ENCODE measurements around the gene PTRHD1.
A peak's percentile ranks its signal among the peaks of the same experiment; 100 is the strongest.

PTRHD1 gene

GRCh38 chr2:24797644-24798043 lies 4.5 kb upstream of the PTRHD1 start:
- Histone ChIP-seq H3K36me3 (ENCODE audit: insufficient read depth, low read length) (no peaks in the 10 kb centered on the region), H3K9me3 (ENCODE audit: low read length) (no peaks in the 10 kb centered on the region), H3K9ac (ENCODE audit: low read length) (no peak overlapping the region), H3K4me3 (ENCODE audit: low read depth in 1 of 2, low read length in 2 of 2) (no peak overlapping the region), H3K4me1 (ENCODE audit: insufficient read depth, low read length) (peaks cover 6% of the 10 kb centered on the region), H3K27ac (ENCODE audit: low read depth, low read length) (no peak overlapping the region), H3K27me3 (ENCODE audit: control insufficient read depth in 1 of 2, insufficient read depth in 2 of 2, low read length in 2 of 2) (no peaks in the 10 kb centered on the region)

- peaks cover 6% of the 10 kb centered on the region for H3K4me1 ChIP-seq (ENCODE audit: insufficient read depth, low read length)
- H3K4me3 ChIP-seq (ENCODE audit: low read depth in 1 of 2, low read length in 2 of 2): peak overlapping the region; percentile 61 to 81
- no peak overlapping the region for H3K9ac ChIP-seq (ENCODE audit: low read length)
- no peaks in the 10 kb centered on the region for H3K9me3 ChIP-seq (ENCODE audit: low read length)
- no peaks in the 10 kb centered on the region for H3K27me3 ChIP-seq (ENCODE audit: control insufficient read depth in 1 of 2, insufficient read depth in 2 of 2, low read length in 2 of 2)
- H3K27ac ChIP-seq (ENCODE audit: low read depth, low read length): peak overlapping the region; percentile 98
- H3K36me3 ChIP-seq (ENCODE audit: insufficient read depth, low read length): no peaks in the 10 kb centered on the region
Observed at GRCh38 chr2:24793761-24794435, 707 bp upstream of the PTRHD1 start.

- peak overlapping the region; percentile 31 for H3K9ac ChIP-seq (ENCODE audit: low read length)
- no peaks in the 10 kb centered on the region for H3K36me3 ChIP-seq (ENCODE audit: insufficient read depth, low read length)
- peaks cover 6% of the 10 kb centered on the region for H3K4me1 ChIP-seq (ENCODE audit: insufficient read depth, low read length)
- no peaks in the 10 kb centered on the region for H3K9me3 ChIP-seq (ENCODE audit: low read length)
- H3K27me3 ChIP-seq (ENCODE audit: control insufficient read depth in 1 of 2, insufficient read depth in 2 of 2, low read length in 2 of 2): no peaks in the 10 kb centered on the region
- H3K4me3 ChIP-seq (ENCODE audit: low read depth in 1 of 2, low read length in 2 of 2): peak overlapping the region; percentile 61 to 81
- H3K27ac ChIP-seq (ENCODE audit: low read depth, low read length): peak overlapping the region; percentile 98
Observed at GRCh38 chr2:24792542-24792873, 683 bp downstream of the PTRHD1 start.

GRCh38 chr2:24791452-24791851 lies 1.7 kb downstream of the PTRHD1 start:
- Histone ChIP-seq H3K9me3 (ENCODE audit: low read length) (no peaks in the 10 kb centered on the region), H3K9ac (ENCODE audit: low read length) (no peak overlapping the region), H3K27ac (ENCODE audit: low read depth, low read length) (no peak overlapping the region), H3K4me3 (ENCODE audit: low read depth in 1 of 2, low read length in 2 of 2) (no peak overlapping the region), H3K4me1 (ENCODE audit: insufficient read depth, low read length) (peaks cover 6% of the 10 kb centered on the region), H3K36me3 (ENCODE audit: insufficient read depth, low read length) (no peaks in the 10 kb centered on the region), H3K27me3 (ENCODE audit: control insufficient read depth in 1 of 2, insufficient read depth in 2 of 2, low read length in 2 of 2) (no peaks in the 10 kb centered on the region)

GRCh38 chr2:24788816-24789215 lies 4.4 kb downstream of the PTRHD1 start:
- Histone ChIP-seq H3K27me3 (ENCODE audit: control insufficient read depth in 1 of 2, insufficient read depth in 2 of 2, low read length in 2 of 2) (no peaks in the 10 kb centered on the region), H3K4me3 (ENCODE audit: low read depth in 1 of 2, low read length in 2 of 2) (no peak overlapping the region), H3K9me3 (ENCODE audit: low read length) (no peaks in the 10 kb centered on the region), H3K9ac (ENCODE audit: low read length) (no peak overlapping the region), H3K4me1 (ENCODE audit: insufficient read depth, low read length) (peaks cover 2% of the 10 kb centered on the region), H3K36me3 (ENCODE audit: insufficient read depth, low read length) (no peaks in the 10 kb centered on the region), H3K27ac (ENCODE audit: low read depth, low read length) (no peak overlapping the region)

- H3K36me3 ChIP-seq (ENCODE audit: insufficient read depth, low read length): no peaks in the 10 kb centered on the region
- no peak overlapping the region for H3K9ac ChIP-seq (ENCODE audit: low read length)
- H3K9me3 ChIP-seq (ENCODE audit: low read length): no peaks in the 10 kb centered on the region
- H3K4me1 ChIP-seq (ENCODE audit: insufficient read depth, low read length): no peaks in the 10 kb centered on the region
- H3K27me3 ChIP-seq (ENCODE audit: control insufficient read depth in 1 of 2, insufficient read depth in 2 of 2, low read length in 2 of 2): no peaks in the 10 kb centered on the region
- no peak overlapping the region for H3K27ac ChIP-seq (ENCODE audit: low read depth, low read length)
- H3K4me3 ChIP-seq (ENCODE audit: low read depth in 1 of 2, low read length in 2 of 2): no peak overlapping the region
Observed at GRCh38 chr2:24787532-24787931, 5.7 kb downstream of the PTRHD1 start.

GRCh38 chr2:24785671-24786321 lies 7.4 kb downstream of the PTRHD1 start:
- no peaks in the 10 kb centered on the region for H3K9me3 ChIP-seq (ENCODE audit: low read length)
- H3K4me3 ChIP-seq (ENCODE audit: low read depth in 1 of 2, low read length in 2 of 2): no peak overlapping the region
- no peak overlapping the region for H3K9ac ChIP-seq (ENCODE audit: low read length)
- no peaks in the 10 kb centered on the region for H3K36me3 ChIP-seq (ENCODE audit: insufficient read depth, low read length)
- no peaks in the 10 kb centered on the region for H3K27me3 ChIP-seq (ENCODE audit: control insufficient read depth in 1 of 2, insufficient read depth in 2 of 2, low read length in 2 of 2)
- H3K4me1 ChIP-seq (ENCODE audit: insufficient read depth, low read length): no peaks in the 10 kb centered on the region
- H3K27ac ChIP-seq (ENCODE audit: low read depth, low read length): no peak overlapping the region

GRCh38 chr2:24783641-24784040 lies 9.6 kb downstream of the PTRHD1 start:
- Histone ChIP-seq H3K4me3 (ENCODE audit: low read depth in 1 of 2, low read length in 2 of 2) (no peak overlapping the region), H3K4me1 (ENCODE audit: insufficient read depth, low read length) (no peaks in the 10 kb centered on the region), H3K9ac (ENCODE audit: low read length) (no peak overlapping the region), H3K27me3 (ENCODE audit: control insufficient read depth in 1 of 2, insufficient read depth in 2 of 2, low read length in 2 of 2) (no peaks in the 10 kb centered on the region), H3K27ac (ENCODE audit: low read depth, low read length) (no peak overlapping the region), H3K36me3 (ENCODE audit: insufficient read depth, low read length) (no peaks in the 10 kb centered on the region), H3K9me3 (ENCODE audit: low read length) (no peaks in the 10 kb centered on the region)

GRCh38 chr2:24779116-24779515 lies 14.1 kb downstream of the PTRHD1 start:
- no peak overlapping the region for H3K9ac ChIP-seq (ENCODE audit: low read length)
- no peaks in the 10 kb centered on the region for H3K27me3 ChIP-seq (ENCODE audit: control insufficient read depth in 1 of 2, insufficient read depth in 2 of 2, low read length in 2 of 2)
- no peaks in the 10 kb centered on the region for H3K36me3 ChIP-seq (ENCODE audit: insufficient read depth, low read length)
- no peaks in the 10 kb centered on the region for H3K4me1 ChIP-seq (ENCODE audit: insufficient read depth, low read length)
- no peaks in the 10 kb centered on the region for H3K9me3 ChIP-seq (ENCODE audit: low read length)
- H3K27ac ChIP-seq (ENCODE audit: low read depth, low read length): no peak overlapping the region
- H3K4me3 ChIP-seq (ENCODE audit: low read depth in 1 of 2, low read length in 2 of 2): no peak overlapping the region

GRCh38 chr2:24774373-24774772 lies 18.8 kb downstream of the PTRHD1 start:
- Histone ChIP-seq H3K27me3 (ENCODE audit: control insufficient read depth in 1 of 2, insufficient read depth in 2 of 2, low read length in 2 of 2) (no peaks in the 10 kb centered on the region), H3K9ac (ENCODE audit: low read length) (no peak overlapping the region), H3K4me3 (ENCODE audit: low read depth in 1 of 2, low read length in 2 of 2) (no peak overlapping the region), H3K36me3 (ENCODE audit: insufficient read depth, low read length) (peaks cover 4% of the 10 kb centered on the region), H3K9me3 (ENCODE audit: low read length) (no peaks in the 10 kb centered on the region), H3K4me1 (ENCODE audit: insufficient read depth, low read length) (no peaks in the 10 kb centered on the region), H3K27ac (ENCODE audit: low read depth, low read length) (no peak overlapping the region)

GRCh38 chr2:24771764-24772586 lies 21.2 kb downstream of the PTRHD1 start:
- H3K27me3 ChIP-seq (ENCODE audit: control insufficient read depth in 1 of 2, insufficient read depth in 2 of 2, low read length in 2 of 2): no peaks in the 10 kb centered on the region
- no peak overlapping the region for H3K4me3 ChIP-seq (ENCODE audit: low read depth in 1 of 2, low read length in 2 of 2)
- H3K27ac ChIP-seq (ENCODE audit: low read depth, low read length): no peak overlapping the region
- no peaks in the 10 kb centered on the region for H3K4me1 ChIP-seq (ENCODE audit: insufficient read depth, low read length)
- peaks cover 12% of the 10 kb centered on the region for H3K36me3 ChIP-seq (ENCODE audit: insufficient read depth, low read length)
- no peak overlapping the region for H3K9ac ChIP-seq (ENCODE audit: low read length)
- H3K9me3 ChIP-seq (ENCODE audit: low read length): no peaks in the 10 kb centered on the region
